Neural progenitor cell (in vitro differentiated cells): ENCODE results near the gene RGS6. TPM values are rescaled to one million over a fixed set of nuclear protein-coding genes. Genes with fewer than 3 reads are reported as not detected.

Experiments
- DNase-seq: peaks from one replicate; pipeline ENCODE4 v3.0.0-alpha.2; 2016; ENCODE audit warnings: low spot score
- H2AFZ ChIP-seq: fragments of 200-600 bp; sonication (generic); replicated peaks from 2 replicates; pipeline ENCODE4 v1.6.1; 2016; ENCODE audit warnings: antibody characterized with exemption
- H3F3A ChIP-seq: fragments of 200-600 bp; sonication (generic); 2 replicates; pipeline ENCODE4 v1.6.1; 2016; ENCODE audit warnings: antibody characterized with exemption, low read depth
- H3K27ac ChIP-seq: fragments of 200-600 bp; sonication (generic); 2 replicates; pipeline ENCODE4 v1.5.1; 2016; ENCODE audit warnings: mild to moderate bottlenecking
- H3K27me3 ChIP-seq: fragments of 200-600 bp; sonication (generic); 2 replicates; pipeline ENCODE4 v1.6.1; 2016; ENCODE audit warnings: mild to moderate bottlenecking, moderate library complexity
- H3K36me3 ChIP-seq: fragments of 200-600 bp; sonication (generic); 2 replicates; pipeline ENCODE4 v1.5.1; 2016
- H3K4me1 ChIP-seq: fragments of 200-600 bp; sonication (generic); 2 replicates; pipeline ENCODE4 v1.6.1; 2016; ENCODE audit warnings: mixed run types
- H3K4me2 ChIP-seq: fragments of 200-600 bp; sonication (generic); 2 replicates; pipeline ENCODE4 v1.6.1; 2016
- H3K4me3 ChIP-seq: fragments of 200-600 bp; sonication (generic); 2 replicates; pipeline ENCODE4 v1.5.1; 2016
- H3K79me2 ChIP-seq: fragments of 200-600 bp; sonication (generic); 2 replicates; pipeline ENCODE4 v1.6.1; 2016; ENCODE audit warnings: low read depth
- H3K9ac ChIP-seq: fragments of 200-600 bp; sonication (generic); 2 replicates; pipeline ENCODE4 v1.6.1; 2016
- H3K9me3 ChIP-seq: fragments of 200-600 bp; sonication (generic); 2 replicates; pipeline ENCODE4 v1.5.1; 2016; ENCODE audit warnings: low read depth
- H4K20me1 ChIP-seq: fragments of 200-600 bp; sonication (generic); 2 replicates; pipeline ENCODE4 v1.6.1; 2016; ENCODE audit warnings: low read depth
- H3K27ac Mint-ChIP-seq: 3 replicates; pipeline ENCODE4 v1.8.0; 2021; ENCODE audit warnings: mixed read lengths
- H3K27me3 Mint-ChIP-seq: 2 replicates; pipeline ENCODE4 v1.8.0; 2022; ENCODE audit warnings: low read depth, mild to moderate bottlenecking, inconsistent platforms, moderate library complexity, mixed read lengths; ENCODE audit not compliant: insufficient read depth
- H3K36me3 Mint-ChIP-seq: 3 replicates; pipeline ENCODE4 v1.8.0; 2021; ENCODE audit warnings: mixed read lengths
- H3K4me1 Mint-ChIP-seq: 3 replicates; pipeline ENCODE4 v1.8.0; 2021; ENCODE audit warnings: mixed read lengths
- H3K4me3 Mint-ChIP-seq: 3 replicates; pipeline ENCODE4 v1.8.0; 2021; ENCODE audit warnings: mild to moderate bottlenecking, moderate library complexity, mixed read lengths
- H3K9me3 Mint-ChIP-seq: 3 replicates; pipeline ENCODE4 v1.8.0; 2020; ENCODE audit warnings: mixed read lengths
- EZH2 ChIP-seq: fragments of 200-600 bp; sonication (generic); IDR thresholded peaks from 2 replicates; pipeline ENCODE4 v1.6.1; 2017; ENCODE audit warnings: antibody characterized with exemption, mild to moderate bottlenecking, moderate library complexity
- EZH2phosphoT487 ChIP-seq: fragments of 200-600 bp; sonication (generic); IDR thresholded peaks from 2 replicates; pipeline ENCODE4 v1.6.1; 2017; ENCODE audit warnings: antibody characterized with exemption
- total RNA-seq: library from RNA; depleted of rRNA; stranded (reverse); fragments of >200 nt; gene quantifications from 2 replicates; pipeline ENCODE4 v1.2.3, GENCODE V29; 2015; ENCODE audit warnings: low replicate concordance
- TF ChIP-seq, protein P1 (sequence below): fragments of 200-600 bp; sonication (generic); IDR thresholded peaks from 2 replicates; pipeline ENCODE4 v1.5.1; 2017; ENCODE audit warnings: antibody characterized with exemption, mild to moderate bottlenecking

Gene RGS6
- total RNA-seq, 1 donor from 2014 or later, result 0.80 TPM

DNA sequence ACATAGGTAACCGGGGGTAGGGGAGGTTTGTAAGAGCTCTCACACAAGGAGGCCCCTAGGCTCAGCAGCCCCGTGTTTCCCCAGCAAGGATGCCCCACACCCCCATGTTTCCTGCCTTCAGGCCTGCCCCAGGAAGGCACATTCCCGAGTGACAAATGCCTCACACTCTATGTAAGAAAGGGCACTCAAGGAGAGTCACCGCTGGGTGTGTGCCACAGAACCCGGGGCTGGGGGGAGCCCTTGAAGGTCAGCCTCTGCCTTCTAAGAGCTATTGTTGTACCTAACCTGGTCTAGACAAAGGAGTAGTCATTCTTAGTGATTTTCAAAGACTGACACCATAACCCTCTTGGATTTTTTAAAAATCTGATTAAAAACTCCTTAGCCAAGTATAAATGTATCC is 628.1 kb downstream of the RGS6 start:
- no peak overlapping the region for H2AFZ ChIP-seq
- no peak overlapping the region for H3K27ac ChIP-seq
- Mint-ChIP-seq H3K27me3 (peaks cover 8% of the 10 kb centered on the region), H3K4me1 (peaks cover 23% of the 10 kb centered on the region), H3K4me3 (no peak overlapping the region), H3K27ac (no peak overlapping the region), H3K36me3 (no peaks in the 10 kb centered on the region), H3K9me3 (no peaks in the 10 kb centered on the region)
- H3K27me3 ChIP-seq, result no peaks in the 10 kb centered on the region
- H3K36me3 ChIP-seq, result no peaks in the 10 kb centered on the region
- peaks cover 21% of the 10 kb centered on the region for H3K4me1 ChIP-seq
- H4K20me1 ChIP-seq, result no peaks in the 10 kb centered on the region
- H3F3A ChIP-seq, result no peaks in the 10 kb centered on the region
- no peaks in the 10 kb centered on the region for H3K9me3 ChIP-seq
- H3K79me2 ChIP-seq, result no peaks in the 10 kb centered on the region
- H3K9ac ChIP-seq, result no peak overlapping the region
- DNase-seq, result no peak
- TF ChIP-seq EZH2phosphoT487 (no peak), EZH2 (no peak)
- TF ChIP-seq, protein P1, sequence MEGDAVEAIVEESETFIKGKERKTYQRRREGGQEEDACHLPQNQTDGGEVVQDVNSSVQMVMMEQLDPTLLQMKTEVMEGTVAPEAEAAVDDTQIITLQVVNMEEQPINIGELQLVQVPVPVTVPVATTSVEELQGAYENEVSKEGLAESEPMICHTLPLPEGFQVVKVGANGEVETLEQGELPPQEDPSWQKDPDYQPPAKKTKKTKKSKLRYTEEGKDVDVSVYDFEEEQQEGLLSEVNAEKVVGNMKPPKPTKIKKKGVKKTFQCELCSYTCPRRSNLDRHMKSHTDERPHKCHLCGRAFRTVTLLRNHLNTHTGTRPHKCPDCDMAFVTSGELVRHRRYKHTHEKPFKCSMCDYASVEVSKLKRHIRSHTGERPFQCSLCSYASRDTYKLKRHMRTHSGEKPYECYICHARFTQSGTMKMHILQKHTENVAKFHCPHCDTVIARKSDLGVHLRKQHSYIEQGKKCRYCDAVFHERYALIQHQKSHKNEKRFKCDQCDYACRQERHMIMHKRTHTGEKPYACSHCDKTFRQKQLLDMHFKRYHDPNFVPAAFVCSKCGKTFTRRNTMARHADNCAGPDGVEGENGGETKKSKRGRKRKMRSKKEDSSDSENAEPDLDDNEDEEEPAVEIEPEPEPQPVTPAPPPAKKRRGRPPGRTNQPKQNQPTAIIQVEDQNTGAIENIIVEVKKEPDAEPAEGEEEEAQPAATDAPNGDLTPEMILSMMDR, result no peak
- H3K4me3 ChIP-seq, result no peak overlapping the region
- H3K4me2 ChIP-seq, result no peak overlapping the region

DNA sequence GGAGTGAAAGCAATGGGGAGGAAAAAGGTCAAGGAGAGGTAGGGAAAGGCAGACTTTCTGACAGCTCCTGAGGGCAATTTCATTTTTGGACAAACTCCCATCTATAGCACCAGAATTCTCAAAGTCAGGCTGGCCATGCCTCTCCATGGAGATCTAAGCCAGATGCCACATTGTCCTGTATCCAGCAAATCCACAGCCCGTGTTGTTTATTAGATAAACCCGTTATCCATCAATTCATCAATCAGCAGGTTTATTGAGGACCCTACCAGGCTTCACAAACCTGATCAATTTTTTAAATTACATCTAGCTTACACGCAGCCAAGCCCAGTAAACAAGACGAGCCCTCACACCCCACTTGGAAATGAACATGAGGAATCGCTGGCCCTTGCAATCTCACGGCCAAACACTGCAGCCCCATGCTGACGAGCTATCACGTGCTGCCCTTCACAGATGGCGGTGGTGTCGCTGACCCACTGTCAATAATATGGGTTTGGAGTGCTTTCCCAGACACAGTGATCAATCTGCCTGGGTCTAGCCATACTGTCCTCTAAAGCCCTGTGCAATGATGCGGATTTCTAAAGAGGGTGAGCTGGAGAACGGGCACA is 628.8 kb downstream of the RGS6 start:
- Mint-ChIP-seq H3K9me3 (no peaks in the 10 kb centered on the region), H3K27me3 (peaks cover 8% of the 10 kb centered on the region), H3K4me1 (peaks cover 29% of the 10 kb centered on the region), H3K36me3 (no peaks in the 10 kb centered on the region), H3K27ac (no peak overlapping the region), H3K4me3 (no peak overlapping the region)
- Histone ChIP-seq H3K9me3 (no peaks in the 10 kb centered on the region), H4K20me1 (no peaks in the 10 kb centered on the region), H3K4me3 (no peak overlapping the region), H3K9ac (no peak overlapping the region), H3K27me3 (no peaks in the 10 kb centered on the region), H3K36me3 (no peaks in the 10 kb centered on the region), H3K27ac (no peak overlapping the region), H3K79me2 (no peaks in the 10 kb centered on the region), H3K4me2 (no peak overlapping the region), H2AFZ (no peak overlapping the region), H3F3A (no peaks in the 10 kb centered on the region), H3K4me1 (peaks cover 21% of the 10 kb centered on the region)
- TF ChIP-seq, protein P1, result no peak
- TF ChIP-seq EZH2phosphoT487 (no peak), EZH2 (no peak)
- no peak for DNase-seq

DNA sequence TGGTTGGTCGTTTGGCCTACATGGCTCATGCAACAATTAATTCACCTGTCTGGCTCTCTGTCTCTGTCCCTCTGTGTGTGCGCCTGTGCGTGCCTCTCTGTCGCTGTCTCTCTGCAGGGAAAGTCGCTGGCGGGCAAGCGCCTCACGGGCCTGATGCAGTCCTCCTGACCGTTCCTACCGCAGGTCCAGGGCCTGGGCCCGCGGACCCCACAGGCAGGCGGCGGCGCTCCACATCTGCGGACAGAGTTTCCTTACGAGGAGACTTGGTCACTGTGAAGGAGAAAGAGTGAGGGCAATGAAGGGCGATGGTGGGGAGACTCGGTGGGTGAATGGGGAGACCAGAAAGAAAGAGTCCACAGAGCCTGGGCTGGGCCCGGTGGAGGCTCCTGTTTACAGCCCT is 630.1 kb downstream of the RGS6 start:
- H3K9me3 ChIP-seq, result no peaks in the 10 kb centered on the region
- Mint-ChIP-seq H3K27ac (no peak overlapping the region), H3K4me3 (no peak overlapping the region), H3K27me3 (peaks cover 12% of the 10 kb centered on the region), H3K9me3 (no peaks in the 10 kb centered on the region), H3K36me3 (no peaks in the 10 kb centered on the region), H3K4me1 (peaks cover 31% of the 10 kb centered on the region)
- H3K27ac ChIP-seq, result no peak overlapping the region
- no peaks in the 10 kb centered on the region for H3F3A ChIP-seq
- H3K4me2 ChIP-seq, result no peak overlapping the region
- no peak overlapping the region for H3K9ac ChIP-seq
- H4K20me1 ChIP-seq, result no peaks in the 10 kb centered on the region
- peaks cover 21% of the 10 kb centered on the region for H3K4me1 ChIP-seq
- no peak overlapping the region for H3K4me3 ChIP-seq
- no peak overlapping the region for H2AFZ ChIP-seq
- no peaks in the 10 kb centered on the region for H3K36me3 ChIP-seq
- no peaks in the 10 kb centered on the region for H3K27me3 ChIP-seq
- no peaks in the 10 kb centered on the region for H3K79me2 ChIP-seq
- TF ChIP-seq, protein P1, result no peak
- TF ChIP-seq EZH2phosphoT487 (no peak), EZH2 (no peak)
- no peak for DNase-seq
